HG03097 (cell line): Measurements from ENCODE around the gene PICALM.
A peak's percentile ranks its signal among the peaks of the same experiment; 100 is the strongest.

ENCODE experiments used
- ATAC-seq: cut with Tn5 transposase; IDR thresholded peaks from one replicate; pipeline ENCODE4 v1.9.1; 2021; ENCODE audit not compliant: unreplicated experiment, low FRiP score

PICALM gene

GRCh38 chr11:86081455-86081854 lies 12.6 kb upstream of the PICALM start:
- no peak for ATAC-seq

- no peak for ATAC-seq
Measured at GRCh38 chr11:86079421-86079820, 10.5 kb upstream of the PICALM start.

GRCh38 chr11:86073948-86074347 lies 5.1 kb upstream of the PICALM start:
- no peak for ATAC-seq

GRCh38 chr11:86072211-86072610 lies 3.3 kb upstream of the PICALM start:
- ATAC-seq: no peak

- ATAC-seq: no peak
Measured at GRCh38 chr11:86070142-86071056, 1.5 kb upstream of the PICALM start.

- ATAC-seq: peak; percentile 21
Measured at GRCh38 chr11:86069408-86070101, 671 bp upstream of the PICALM start.

- ATAC-seq: peak; percentile 10
Measured at GRCh38 chr11:86068138-86068871, 579 bp downstream of the PICALM start.

GRCh38 chr11:86067851-86068137 lies 1.1 kb downstream of the PICALM start:
- no peak for ATAC-seq

GRCh38 chr11:86067009-86067850 lies 1.7 kb downstream of the PICALM start:
- no peak for ATAC-seq

- ATAC-seq: no peak
Measured at GRCh38 chr11:86066657-86067008, 2.3 kb downstream of the PICALM start.

GRCh38 chr11:86066033-86066432 lies 2.9 kb downstream of the PICALM start:
- ATAC-seq: no peak

- no peak for ATAC-seq
Measured at GRCh38 chr11:86064220-86064803, 4.6 kb downstream of the PICALM start.

- no peak for ATAC-seq
Measured at GRCh38 chr11:86063536-86063935, 5.3 kb downstream of the PICALM start.

GRCh38 chr11:86062719-86063118 lies 6.2 kb downstream of the PICALM start:
- ATAC-seq: no peak

- ATAC-seq: no peak
Measured at GRCh38 chr11:86061483-86062205, 7.2 kb downstream of the PICALM start.

GRCh38 chr11:86060544-86060943 lies 8.3 kb downstream of the PICALM start:
- no peak for ATAC-seq

GRCh38 chr11:86058360-86058759 lies 10.5 kb downstream of the PICALM start:
- no peak for ATAC-seq

- no peak for ATAC-seq
Measured at GRCh38 chr11:86056351-86056854, 12.5 kb downstream of the PICALM start.
